HepG2 (cell line): ENCODE results near the gene GNG7. TPM values are rescaled to one million over a fixed set of nuclear protein-coding genes. Genes with fewer than 3 reads are reported as not detected.

Source experiments
- ATAC-seq: fragments of 200-7000 bp; cut with Tn5 transposase; 3 replicates; pipeline ENCODE4 v1.9.1; 2020; ENCODE audit warnings: mild to moderate bottlenecking, moderate library complexity
- BruUV-seq: library from RNA; stranded (reverse); fragments of 400-500 nt; replicated peaks from 2 replicates; lab custom pipeline; 2021; lab: Mats Ljungman, UMichigan
- CTCF ChIA-PET: fragments of 300-600 bp; formaldehyde crosslinking; extraction: SDS; loops from one replicate; lab custom pipeline; 2021; ENCODE audit warnings: low total read pairs, inconsistent platforms, low intra/inter-chr PET ratio; lab: Yijun Ruan, JAX
- POLR2A ChIA-PET: fragments of 350-600 bp; sonication (Branson Sonifier 250); formaldehyde crosslinking; loops from one replicate; lab custom pipeline; 2020; ENCODE audit warnings: antibody characterized with exemption, inconsistent platforms; lab: Yijun Ruan, JAX
- DNase-seq: peaks from one replicate; pipeline ENCODE4 v3.0.0-alpha.2; 2015; ENCODE audit warnings: low spot score
- FAIRE-seq: peaks from 3 replicates; lab custom pipeline; 2011; peaks lifted over from hg19 to GRCh38; lab: Jason Lieb, UNC
- H2AFZ ChIP-seq: one replicate; pipeline ENCODE4 v1.6.1; 2011; ENCODE audit warnings: low read length, inconsistent platforms
- H3K27ac ChIP-seq: fragments of 300-600 bp; 3 replicates; pipeline ENCODE4 v1.8.0; 2011; ENCODE audit warnings: mixed run types, mild to moderate bottlenecking, mixed read lengths, low read length, inconsistent platforms; ENCODE audit not compliant: insufficient read depth; ENCODE audit errors: extremely low read length
- H3K27me3 ChIP-seq, 2 experiments: fragments of 200-600 bp in 1 of 2; 2 replicates in 1 of 2; 3 replicates in 1 of 2; pipeline versions ENCODE4 v1.6.0 to v1.8.0; 2011; ENCODE audit warnings: low read length in 2 of 2, mild to moderate bottlenecking in 2 of 2, moderate library complexity in 2 of 2, inconsistent platforms in 1 of 2; ENCODE audit not compliant: insufficient read depth in 2 of 2, control insufficient read depth in 1 of 2
- H3K36me3 ChIP-seq, 2 experiments: fragments of 200-600 bp in 1 of 2; replicated peaks in 1 of 2; 2 replicates in 1 of 2; 3 replicates in 1 of 2; pipeline versions ENCODE4 v1.5.1 to v1.8.0; 2011; ENCODE audit warnings: low read length in 2 of 2, inconsistent platforms in 1 of 2; ENCODE audit not compliant: insufficient read depth in 2 of 2, control insufficient read depth in 1 of 2
- H3K4me1 ChIP-seq: 2 replicates; pipeline ENCODE4 v1.5.1; 2012; ENCODE audit warnings: low read length, inconsistent platforms; ENCODE audit not compliant: insufficient read depth
- H3K4me2 ChIP-seq: 2 replicates; pipeline ENCODE4 v1.6.0; 2011; ENCODE audit warnings: low read depth, low read length, inconsistent platforms
- H3K4me3 ChIP-seq, 3 experiments: fragments of 200-600 bp in 1 of 3; sonication (generic), shearing (Covaris generic) in 1 of 3; replicated peaks in 1 of 3; 2 replicates each; pipeline ENCODE4 v1.5.1; 2011 to 2016; ENCODE audit warnings: low read length in 3 of 3, inconsistent platforms in 2 of 3, low read depth in 2 of 3, mild to moderate bottlenecking in 2 of 3, control low read depth in 1 of 3, mixed read lengths in 1 of 3; ENCODE audit not compliant: insufficient read depth in 1 of 3
- H3K79me2 ChIP-seq: one replicate; pipeline ENCODE4 v1.6.1; 2011; ENCODE audit warnings: low read length, inconsistent platforms; ENCODE audit not compliant: insufficient read depth
- H3K9ac ChIP-seq: 2 replicates; pipeline ENCODE4 v1.6.0; 2011; ENCODE audit warnings: mild to moderate bottlenecking, low read depth, low read length, inconsistent platforms; ENCODE audit not compliant: insufficient read depth
- H3K9me3 ChIP-seq: 2 replicates; pipeline ENCODE4 v1.5.1; 2012; ENCODE audit warnings: mild to moderate bottlenecking, low read length
- H4K20me1 ChIP-seq: 2 replicates; pipeline ENCODE4 v1.6.0; 2011; ENCODE audit warnings: inconsistent platforms, mild to moderate bottlenecking, low read length, moderate library complexity; ENCODE audit not compliant: insufficient read depth
- ARNT ChIP-seq: fragments of 450-650 bp; IDR thresholded peaks from 2 replicates; pipeline ENCODE4 v1.6.1; 2017
- BORCS8-MEF2B ChIP-seq: sonication (generic); formaldehyde crosslinking; IDR thresholded peaks from 2 replicates; pipeline ENCODE4 v1.8.0; 2022; ENCODE audit warnings: mild to moderate bottlenecking, missing genetic modification reagents
- FOXP1 ChIP-seq, 2 experiments: fragments of 450-650 bp in 1 of 2; IDR thresholded peaks; 2 replicates each; pipeline ENCODE4 v1.6.1; 2017 to 2018; ENCODE audit warnings: antibody characterized with exemption in 1 of 2
- HNF4A ChIP-seq: sonication (generic); formaldehyde crosslinking; IDR thresholded peaks from 2 replicates; pipeline ENCODE4 v1.4.0; 2020; ENCODE audit warnings: missing genetic modification reagents
- HNF4G ChIP-seq, 2 experiments: sonication (generic) in 1 of 2; formaldehyde crosslinking in 1 of 2; IDR thresholded peaks; 2 replicates each; pipeline versions ENCODE4 v1.4.0 to v1.6.1; 2011 to 2020; ENCODE audit warnings: borderline replicate concordance in 2 of 2, low read depth in 2 of 2, mild to moderate bottlenecking in 2 of 2, low read length in 1 of 2, missing genetic modification reagents in 1 of 2, moderate library complexity in 1 of 2
- LCORL ChIP-seq, 2 experiments: fragments of 450-650 bp in 1 of 2; sonication (generic) in 1 of 2; formaldehyde crosslinking in 1 of 2; IDR thresholded peaks; 2 replicates each; pipeline versions ENCODE4 v1.5.0 to v1.6.1; 2017 to 2020; ENCODE audit warnings: antibody characterized with exemption in 1 of 2, missing genetic modification reagents in 1 of 2
- MYPOP ChIP-seq: sonication (generic); formaldehyde crosslinking; IDR thresholded peaks from 2 replicates; pipeline ENCODE4 v1.8.1; 2023; ENCODE audit warnings: mild to moderate bottlenecking, moderate library complexity, missing genetic modification reagents
- NFRKB ChIP-seq: fragments of 450-650 bp; IDR thresholded peaks from 2 replicates; pipeline ENCODE4 v1.6.1; 2017
- PHB2 ChIP-seq: fragments of 450-650 bp; IDR thresholded peaks from 2 replicates; pipeline ENCODE4 v1.6.1; 2018; ENCODE audit not compliant: partially characterized antibody
- SETDB1 ChIP-seq: sonication (generic); formaldehyde crosslinking; IDR thresholded peaks from 2 replicates; pipeline ENCODE4 v1.5.1; 2020; ENCODE audit warnings: missing genetic modification reagents, mild to moderate bottlenecking, borderline replicate concordance
- THYN1 ChIP-seq: sonication (generic); formaldehyde crosslinking; IDR thresholded peaks from 2 replicates; pipeline ENCODE4 v1.8.1; 2023; ENCODE audit warnings: low read depth, mild to moderate bottlenecking, moderate library complexity, missing genetic modification reagents, borderline replicate concordance
- ZFP1 ChIP-seq: IDR thresholded peaks from 2 replicates; pipeline ENCODE4 v1.6.1; 2016
- ZNF124 ChIP-seq: sonication (generic); formaldehyde crosslinking; IDR thresholded peaks from 2 replicates; pipeline ENCODE4 v1.4.0; 2020; ENCODE audit warnings: missing genetic modification reagents
- ZNF205 ChIP-seq: IDR thresholded peaks from 2 replicates; pipeline ENCODE4 v1.6.1; 2018; ENCODE audit warnings: missing biosample characterization, missing genetic modification reagents
- ZNF343 ChIP-seq: sonication (generic); formaldehyde crosslinking; IDR thresholded peaks from 2 replicates; pipeline ENCODE4 v1.4.0; 2020; ENCODE audit warnings: mild to moderate bottlenecking, missing genetic modification reagents
- ZNF549 ChIP-seq: sonication (generic); formaldehyde crosslinking; IDR thresholded peaks from 2 replicates; pipeline ENCODE4 v1.5.0; 2020; ENCODE audit warnings: missing genetic modification reagents
- ZNF557 ChIP-seq: sonication (generic); formaldehyde crosslinking; IDR thresholded peaks from 2 replicates; pipeline ENCODE4 v1.4.0; 2020; ENCODE audit warnings: missing genetic modification reagents
- ZNF629 ChIP-seq: sonication (generic); formaldehyde crosslinking; conservative IDR thresholded peaks from 2 replicates; pipeline ENCODE4 v1.5.0; 2020; ENCODE audit warnings: missing genetic modification reagents
- ZNF761 ChIP-seq: sonication (generic); formaldehyde crosslinking; conservative IDR thresholded peaks from 2 replicates; pipeline ENCODE4 v1.4.0; 2020; ENCODE audit warnings: mild to moderate bottlenecking, missing genetic modification reagents
- ZNF768 ChIP-seq: sonication (generic); formaldehyde crosslinking; IDR thresholded peaks from 2 replicates; pipeline ENCODE4 v1.4.0; 2020; ENCODE audit warnings: missing genetic modification reagents
- ZSCAN25 ChIP-seq: sonication (generic); formaldehyde crosslinking; IDR thresholded peaks from 2 replicates; pipeline ENCODE4 v1.8.0; 2022; ENCODE audit warnings: mild to moderate bottlenecking, missing genetic modification reagents
- WGBS: methylation state at CpG from one replicate; pipeline ENCODE4 v1.1.6; 2017; ENCODE audit warnings: low lambda C conversion rate; 5-methylcytosine and 5-hydroxymethylcytosine counted together
- in situ Hi-C: cut with HindIII; loops from 2 replicates; pipeline ENCODE4 v1.10.0; 2017; ENCODE audit warnings: low pct_unique_long_range_greater_than_20kb; ENCODE audit not compliant: extremely low pct_ligation_motif_present
- intact Hi-C: fragments of 100-400 bp; cut with micrococcal nuclease; formaldehyde crosslinking; loops from one replicate; pipeline ENCODE4 v1.10.0; 2022; ENCODE audit not compliant: unreplicated experiment
- polyA plus RNA-seq, 8 experiments: library from polyadenylated mRNA; depleted of rRNA in 3 of 8; stranded (reverse) in 7 of 8; unstranded in 1 of 8; fragments of >200 nt; fragmentation: Illumina TruSeq in 4 of 8; extraction: Trizol in 4 of 8; gene quantifications; 2 replicates each; pipeline versions ENCODE4 v1.2.1 to v1.2.3, GENCODE V29; 2011 to 2016; ENCODE audit warnings: low read depth in 4 of 8, missing spikeins in 1 of 8, mixed read lengths in 1 of 8; ENCODE audit not compliant: insufficient read depth in 1 of 8
- total RNA-seq, 5 experiments: library from RNA; depleted of rRNA; stranded (reverse); fragments of >200 nt; fragmentation: Illumina TruSeq; extraction: Trizol; gene quantifications; 2 replicates each; pipeline ENCODE4 v1.2.3, GENCODE V29; 2016; ENCODE audit warnings: low read depth in 1 of 5
- TF ChIP-seq, protein P1 (sequence below): sonication (generic); formaldehyde crosslinking; IDR thresholded peaks from 2 replicates; pipeline ENCODE4 v1.4.0; 2020; ENCODE audit warnings: mild to moderate bottlenecking, missing genetic modification reagents

GNG7 gene
- total and polyA plus RNA-seq, 2 of the 13 experiments (the other 11 are each of a cell fraction or from before 2014, with no cell fraction given): 1.4 to 3.3 TPM

- CTCF ChIA-PET: no interaction called here
- ATAC-seq: peak; percentile 60
- Histone ChIP-seq H3K27ac (peak overlapping the region; percentile 46), H3K9ac (peak overlapping the region; percentile 48; the same call in 1 of the 2 replicates), H3K4me1 (peaks cover 50% of the 10 kb centered on the region), H3K36me3 (no peaks in the 10 kb centered on the region), H3K27me3 (no peaks in the 10 kb centered on the region), H3K79me2 (no peaks in the 10 kb centered on the region), H4K20me1 (no peaks in the 10 kb centered on the region), H3K4me3 (peak overlapping the region in 2 of 3 experiments; percentile 33 to 58; a peak in 2 of 6 replicates), H3K9me3 (no peaks in the 10 kb centered on the region), H3K4me2 (peak overlapping the region; percentile 68), H2AFZ (peak overlapping the region; percentile 35)
- POLR2A ChIA-PET: interaction anchor here (0.6 to 5.0 kb wide), 11 partner anchors 11 to 162 kb away, joined by 3 to 42 read pairs (median 4); partner anchors contain the start of genes GADD45B and TIMM13
- BruUV-seq: no TSS peak
- 39% methylated on average over 30 of the region's 46 CpGs for WGBS
- intact Hi-C loops: loop anchor here (2.0 kb wide), 1 partner anchor 36 kb away; the partner anchor contains the start of gene TIMM13
- peak; percentile 58 for FAIRE-seq
- peak; percentile 93 for DNase-seq
- in situ Hi-C loops: no loop called here
- TF ChIP-seq ZFP1 (CRISPR knock-in tag) (peak; percentile 55; the same call in 1 of the 2 replicates), ZNF343 (CRISPR knock-in tag) (peak; percentile 75), SETDB1 (CRISPR knock-in tag) (no peak), FOXP1 (IDR thresholded peaks at IDR 0.05) (no peak), FOXP1 (CRISPR knock-in tag; IDR thresholded peaks at IDR 0.05) (peak; percentile 20; the same call in 1 of the 2 replicates), ZNF124 (CRISPR knock-in tag) (peak; percentile 65; the same call in 1 of the 2 replicates), ZNF549 (no peak), HNF4A (CRISPR knock-in tag) (peak; percentile 51), LCORL (IDR thresholded peaks at IDR 0.05) (peak; percentile 75; the same call in 1 of the 2 replicates), LCORL (CRISPR knock-in tag; IDR thresholded peaks at IDR 0.05) (peak; percentile 85), BORCS8-MEF2B (peak; percentile 91), MYPOP (CRISPR knock-in tag) (peak; percentile 86; the same call in 1 of the 2 replicates), ZNF629 (CRISPR knock-in tag) (peak; percentile 40), ARNT (no peak), NFRKB (no peak), ZNF205 (0 out of 2 replicates have a peak, but pooled peaks have one; percentile 41), ZNF761 (CRISPR knock-in tag) (peak; percentile 91), ZNF557 (CRISPR knock-in tag) (no peak), HNF4G (IDR thresholded peaks at IDR 0.05; ENCODE audit: borderline replicate concordance, low read depth, low read length) (peak; percentile 91), HNF4G (CRISPR knock-in tag; IDR thresholded peaks at IDR 0.05; ENCODE audit: borderline replicate concordance, low read depth) (no peak; the same call in 1 of the 2 replicates), THYN1 (CRISPR knock-in tag) (no peak), ZNF768 (CRISPR knock-in tag) (peak; percentile 66; the same call in 1 of the 2 replicates), ZSCAN25 (CRISPR knock-in tag) (0 out of 2 replicates have a peak, but pooled peaks have one; percentile 50), PHB2 (no peak)
- TF ChIP-seq, protein P1, sequence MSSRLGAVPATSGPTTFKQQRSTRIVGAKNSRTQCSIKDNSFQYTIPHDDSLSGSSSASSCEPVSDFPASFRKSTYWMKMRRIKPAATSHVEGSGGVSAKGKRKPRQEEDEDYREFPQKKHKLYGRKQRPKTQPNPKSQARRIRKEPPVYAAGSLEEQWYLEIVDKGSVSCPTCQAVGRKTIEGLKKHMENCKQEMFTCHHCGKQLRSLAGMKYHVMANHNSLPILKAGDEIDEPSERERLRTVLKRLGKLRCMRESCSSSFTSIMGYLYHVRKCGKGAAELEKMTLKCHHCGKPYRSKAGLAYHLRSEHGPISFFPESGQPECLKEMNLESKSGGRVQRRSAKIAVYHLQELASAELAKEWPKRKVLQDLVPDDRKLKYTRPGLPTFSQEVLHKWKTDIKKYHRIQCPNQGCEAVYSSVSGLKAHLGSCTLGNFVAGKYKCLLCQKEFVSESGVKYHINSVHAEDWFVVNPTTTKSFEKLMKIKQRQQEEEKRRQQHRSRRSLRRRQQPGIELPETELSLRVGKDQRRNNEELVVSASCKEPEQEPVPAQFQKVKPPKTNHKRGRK (CRISPR knock-in tag): no peak
Measured at GRCh38 chr19:2462635-2463421, 239.7 kb downstream of the GNG7 start.
